BJ (cell line): ENCODE results near the gene CACNA1A. TPM values are rescaled to one million over a fixed set of nuclear protein-coding genes. Genes with fewer than 3 reads are reported as not detected.

ENCODE experiments used
- CTCF ChIA-PET: fragments of 350-600 bp; formaldehyde crosslinking; extraction: SDS; loops from one replicate; lab custom pipeline; 2021; ENCODE audit warnings: antibody characterized with exemption, inconsistent platforms; lab: Yijun Ruan, JAX
- POLR2A ChIA-PET: fragments of 300-600 bp; sonication (Branson Sonifier 250); formaldehyde crosslinking; extraction: SDS; loops from one replicate; lab custom pipeline; 2021; ENCODE audit warnings: antibody characterized with exemption; lab: Charles Lee
- DNase-seq: peaks from one replicate; pipeline ENCODE4 v3.0.0-alpha.2; 2011; ENCODE audit warnings: low read depth
- H3K27me3 ChIP-seq: 2 replicates; pipeline ENCODE4 v1.6.0; 2011; ENCODE audit warnings: low read length; ENCODE audit not compliant: control insufficient read depth, insufficient read depth
- H3K36me3 ChIP-seq: 2 replicates; pipeline ENCODE4 v1.5.1; 2011; ENCODE audit warnings: low read length; ENCODE audit not compliant: control insufficient read depth, insufficient read depth
- H3K4me3 ChIP-seq: 2 replicates; pipeline ENCODE4 v1.5.1; 2011; ENCODE audit warnings: low read depth, mild to moderate bottlenecking, control low read depth, low read length
- polyA plus RNA-seq: library from polyadenylated mRNA; depleted of rRNA; stranded (reverse); fragments of >200 nt; gene quantifications from 2 replicates; pipeline ENCODE4 v1.2.3, GENCODE V29; 2011
- TF ChIP-seq, protein P1 (sequence below): IDR thresholded peaks from 2 replicates; pipeline ENCODE4 v1.5.1; 2011; ENCODE audit warnings: low read depth, mild to moderate bottlenecking, control low read depth, inconsistent platforms, low read length, moderate library complexity; ENCODE audit not compliant: insufficient read depth

Gene CACNA1A
- polyA plus RNA-seq, 1 experiment: 2.9 TPM

GRCh38 chr19:13544423-13544822 lies 38.1 kb upstream of the CACNA1A start:
- no peak for DNase-seq
- H3K4me3 ChIP-seq: no peak overlapping the region
- no peaks in the 10 kb centered on the region for H3K36me3 ChIP-seq
- POLR2A ChIA-PET: no interaction called here
- H3K27me3 ChIP-seq: no peaks in the 10 kb centered on the region; the same call in none of the 2 replicates
- TF ChIP-seq, protein P1, sequence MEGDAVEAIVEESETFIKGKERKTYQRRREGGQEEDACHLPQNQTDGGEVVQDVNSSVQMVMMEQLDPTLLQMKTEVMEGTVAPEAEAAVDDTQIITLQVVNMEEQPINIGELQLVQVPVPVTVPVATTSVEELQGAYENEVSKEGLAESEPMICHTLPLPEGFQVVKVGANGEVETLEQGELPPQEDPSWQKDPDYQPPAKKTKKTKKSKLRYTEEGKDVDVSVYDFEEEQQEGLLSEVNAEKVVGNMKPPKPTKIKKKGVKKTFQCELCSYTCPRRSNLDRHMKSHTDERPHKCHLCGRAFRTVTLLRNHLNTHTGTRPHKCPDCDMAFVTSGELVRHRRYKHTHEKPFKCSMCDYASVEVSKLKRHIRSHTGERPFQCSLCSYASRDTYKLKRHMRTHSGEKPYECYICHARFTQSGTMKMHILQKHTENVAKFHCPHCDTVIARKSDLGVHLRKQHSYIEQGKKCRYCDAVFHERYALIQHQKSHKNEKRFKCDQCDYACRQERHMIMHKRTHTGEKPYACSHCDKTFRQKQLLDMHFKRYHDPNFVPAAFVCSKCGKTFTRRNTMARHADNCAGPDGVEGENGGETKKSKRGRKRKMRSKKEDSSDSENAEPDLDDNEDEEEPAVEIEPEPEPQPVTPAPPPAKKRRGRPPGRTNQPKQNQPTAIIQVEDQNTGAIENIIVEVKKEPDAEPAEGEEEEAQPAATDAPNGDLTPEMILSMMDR: no peak
- CTCF ChIA-PET: no interaction called here

DNA sequence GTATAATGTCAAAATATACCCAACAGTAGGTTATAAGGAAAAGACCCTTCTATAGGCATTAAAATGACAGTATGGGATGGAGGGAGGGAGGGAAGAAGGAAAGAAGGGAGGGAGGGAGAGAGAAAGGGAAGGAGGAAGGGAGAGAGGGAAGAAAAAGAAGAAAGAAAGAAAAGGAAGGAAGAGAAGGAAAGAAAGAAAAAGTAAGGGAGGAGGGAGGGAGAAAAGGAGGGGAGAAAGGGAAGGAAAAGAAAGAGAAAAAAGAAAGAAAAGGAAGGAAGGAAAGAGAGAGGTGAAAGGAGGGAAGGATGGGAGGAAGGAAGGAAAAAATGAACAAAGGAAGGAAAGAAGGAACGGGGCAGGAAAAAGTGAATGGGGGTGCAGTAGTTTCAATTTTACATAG lies 35.3 kb upstream of the CACNA1A start:
- ChIA-PET POLR2A (no interaction called here), CTCF (no interaction called here)
- TF ChIP-seq, protein P1: no peak
- no peaks in the 10 kb centered on the region for H3K36me3 ChIP-seq
- no peaks in the 10 kb centered on the region for H3K27me3 ChIP-seq
- no peak for DNase-seq
- no peak overlapping the region for H3K4me3 ChIP-seq

- ChIA-PET POLR2A (no interaction called here), CTCF (no interaction called here)
- TF ChIP-seq, protein P1: no peak
- no peak for DNase-seq
- H3K27me3 ChIP-seq: no peaks in the 10 kb centered on the region
- H3K4me3 ChIP-seq: no peak overlapping the region
- H3K36me3 ChIP-seq: no peaks in the 10 kb centered on the region
Observed at GRCh38 chr19:13539332-13539731, 33.1 kb upstream of the CACNA1A start.

DNA sequence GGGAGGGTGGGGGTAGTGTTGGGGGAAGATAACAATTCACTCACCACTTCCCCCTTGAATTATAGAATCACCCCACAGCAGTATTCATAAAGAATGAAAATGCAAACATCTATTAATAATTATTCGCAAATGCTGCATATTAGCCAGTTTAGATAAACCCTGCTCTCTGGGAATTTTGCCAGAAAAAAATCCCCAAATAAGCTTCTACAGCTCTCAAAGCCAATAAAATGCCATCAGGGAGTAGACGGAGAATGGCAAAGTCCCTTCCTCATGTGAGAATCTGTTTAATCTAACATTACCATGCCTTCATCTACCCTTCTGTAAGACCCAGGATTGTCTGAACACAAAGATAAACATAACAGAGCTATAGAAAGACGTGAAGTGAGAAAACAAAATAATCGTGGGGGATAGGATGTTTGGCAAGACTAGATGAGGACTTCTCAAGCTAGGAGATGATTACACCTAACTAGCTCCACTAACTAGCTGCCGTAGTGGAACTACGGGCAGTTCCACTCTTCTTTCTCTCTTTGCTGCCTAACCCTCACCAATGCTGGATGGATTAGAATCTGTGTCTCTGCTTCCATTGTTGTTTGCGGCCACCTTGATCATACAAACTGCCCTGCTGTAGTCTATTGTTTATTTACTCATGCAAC lies 32.4 kb upstream of the CACNA1A start:
- Histone ChIP-seq H3K27me3 (no peaks in the 10 kb centered on the region), H3K36me3 (no peaks in the 10 kb centered on the region), H3K4me3 (no peak overlapping the region)
- TF ChIP-seq, protein P1: no peak
- ChIA-PET CTCF (interaction anchor here (0.9 kb wide), 1 partner anchor 260 kb away, joined by 3 read pairs; no protein-coding TSS in a partner anchor), POLR2A (no interaction called here)
- DNase-seq: no peak

- no peak overlapping the region for H3K4me3 ChIP-seq
- ChIA-PET POLR2A (no interaction called here), CTCF (no interaction called here)
- no peak for DNase-seq
- no peaks in the 10 kb centered on the region for H3K27me3 ChIP-seq
- no peaks in the 10 kb centered on the region for H3K36me3 ChIP-seq
- TF ChIP-seq, protein P1: no peak
Observed at GRCh38 chr19:13537454-13537853, 31.2 kb upstream of the CACNA1A start.
